Measurements from ENCODE around the gene CLCN3.
"Not testable (repeated sequence)": the region's sequence is repeated elsewhere in the genome, so short reads cannot be mapped to it uniquely, and the experiment has no call there.

The CLCN3 gene

GRCh38 chr4:169658196-169658595 is 37.8 kb downstream of the CLCN3 start:
- no peak for DNase-seq

GRCh38 chr4:169658975-169659715 is 38.8 kb downstream of the CLCN3 start:
- DNase-seq: no peak

GRCh38 chr4:169659716-169660670 is 39.6 kb downstream of the CLCN3 start:
- peak; percentile 98 for DNase-seq

- DNase-seq: no peak
Observed at GRCh38 chr4:169660929-169661328, 40.6 kb downstream of the CLCN3 start.

GRCh38 chr4:169661761-169662160 is 41.4 kb downstream of the CLCN3 start:
- DNase-seq: no peak

- no peak for DNase-seq
Observed at GRCh38 chr4:169662206-169662605, 41.8 kb downstream of the CLCN3 start.

GRCh38 chr4:169663402-169663801 is 43.0 kb downstream of the CLCN3 start:
- DNase-seq: no peak

GRCh38 chr4:169663831-169664230 is 43.5 kb downstream of the CLCN3 start:
- DNase-seq: peak; percentile 29

- DNase-seq: peak; percentile 50
Observed at GRCh38 chr4:169664615-169665014, 44.2 kb downstream of the CLCN3 start.

GRCh38 chr4:169665046-169665737 is 44.8 kb downstream of the CLCN3 start:
- DNase-seq: no peak

GRCh38 chr4:169668069-169668721 is 47.8 kb downstream of the CLCN3 start:
- no peak for DNase-seq

GRCh38 chr4:169675825-169676224 is 55.4 kb downstream of the CLCN3 start:
- DNase-seq: no peak

- DNase-seq: no peak
Observed at GRCh38 chr4:169677150-169677748, 56.9 kb downstream of the CLCN3 start.

- not testable (repeated sequence) for DNase-seq
Observed at GRCh38 chr4:169678486-169678885, 58.1 kb downstream of the CLCN3 start.

GRCh38 chr4:169678951-169679591 is 58.7 kb downstream of the CLCN3 start:
- not testable (repeated sequence) for DNase-seq

- peak; percentile 58 for DNase-seq
Observed at GRCh38 chr4:169682372-169683047, 62.1 kb downstream of the CLCN3 start.

GRCh38 chr4:169689681-169690080 is 69.3 kb downstream of the CLCN3 start:
- no peak for DNase-seq

GRCh38 chr4:169690787-169691186 is 70.4 kb downstream of the CLCN3 start:
- no peak for DNase-seq

GRCh38 chr4:169698331-169698730 is 78.0 kb downstream of the CLCN3 start:
- no peak for DNase-seq

- DNase-seq: no peak
Observed at GRCh38 chr4:169707958-169708643, 87.7 kb downstream of the CLCN3 start.

- no peak for DNase-seq
Observed at GRCh38 chr4:169715826-169716225, 95.4 kb downstream of the CLCN3 start.
